Fibroblast of gingiva (primary cell): ENCODE measurements around the gene DHDH.

Experiments
- DNase-seq: peaks from one replicate; pipeline ENCODE4 v3.0.0-alpha.2; 2011; ENCODE audit warnings: low read depth

Gene DHDH

GRCh38 chr19:48993175-48994034, 59.9 kb downstream of the DHDH start, which contains the start of the genes GYS1 and RUVBL2:
Gene GYS1, minus strand, starts transcription at chr19:48993309. Its CDS starts 197 bp downstream, at chr19:48993112.
Gene RUVBL2, plus strand, starts transcription at chr19:48993887. Its CDS starts 25 bp downstream, at chr19:48993912.
- DNase-seq, result peak; percentile 100

- DNase-seq, result no peak
Observed at GRCh38 chr19:48994035-48994386, 60.5 kb downstream of the DHDH start.
